ENCODE results near the gene CEP162.

CEP162 gene

GRCh38 chr6:84151669-84152068 is 75.8 kb downstream of the CEP162 start:
- Histone ChIP-seq H3K9me3 (no peaks in the 10 kb centered on the region), H3K36me3 (no peaks in the 10 kb centered on the region; the same call in 1 of the 2 replicates), H3K4me1 (no peaks in the 10 kb centered on the region), H3K4me3 (ENCODE audit: low read depth, low read length) (no peak overlapping the region), H3K27me3 (no peaks in the 10 kb centered on the region)
- no peak for TF ChIP-seq CTCF (IDR thresholded peaks at IDR 0.05; ENCODE audit: low read depth, low read length)
- DNase-seq: no peak

- TF ChIP-seq CTCF (IDR thresholded peaks at IDR 0.05; ENCODE audit: low read depth, low read length): no peak
Observed at GRCh38 chr6:84150705-84151104, 76.7 kb downstream of the CEP162 start.

GRCh38 chr6:84141521-84141920 is 85.9 kb downstream of the CEP162 start:
- Histone ChIP-seq H3K36me3 (peaks cover 3% of the 10 kb centered on the region; the same call in 1 of the 2 replicates), H3K4me3 (ENCODE audit: low read depth, low read length) (no peak overlapping the region), H3K4me1 (no peaks in the 10 kb centered on the region), H3K27me3 (no peaks in the 10 kb centered on the region), H3K9me3 (no peaks in the 10 kb centered on the region)
- DNase-seq: no peak
- TF ChIP-seq CTCF (IDR thresholded peaks at IDR 0.05; ENCODE audit: low read depth, low read length): no peak

More at GRCh38 chr6:84150705-84151104, 76.7 kb downstream of the CEP162 start:
- Histone ChIP-seq H3K9me3 (no peaks in the 10 kb centered on the region), H3K27me3 (no peaks in the 10 kb centered on the region), H3K36me3 (peaks cover 3% of the 10 kb centered on the region), H3K4me3 (ENCODE audit: low read depth, low read length) (no peak overlapping the region), H3K4me1 (no peaks in the 10 kb centered on the region)
- no peak for DNase-seq

- Histone ChIP-seq H3K36me3 (peaks cover 2% of the 10 kb centered on the region; the same call in 1 of the 2 replicates), H3K27me3 (no peaks in the 10 kb centered on the region), H3K4me3 (ENCODE audit: low read depth, low read length) (no peak overlapping the region), H3K9me3 (no peaks in the 10 kb centered on the region), H3K4me1 (no peaks in the 10 kb centered on the region)
- DNase-seq: no peak
- no peak for TF ChIP-seq CTCF (IDR thresholded peaks at IDR 0.05; ENCODE audit: low read depth, low read length)
Observed at GRCh38 chr6:84139311-84139710, 88.1 kb downstream of the CEP162 start.

GRCh38 chr6:84137989-84138575 is 89.4 kb downstream of the CEP162 start:
- no peaks in the 10 kb centered on the region for H3K9me3 ChIP-seq
- no peaks in the 10 kb centered on the region for H3K27me3 ChIP-seq
- no peaks in the 10 kb centered on the region for H3K4me1 ChIP-seq
- H3K4me3 ChIP-seq (ENCODE audit: low read depth, low read length): no peak overlapping the region
- TF ChIP-seq CTCF (IDR thresholded peaks at IDR 0.05; ENCODE audit: low read depth, low read length): no peak
- peaks cover 10% of the 10 kb centered on the region for H3K36me3 ChIP-seq
- DNase-seq: no peak

- H3K9me3 ChIP-seq: no peaks in the 10 kb centered on the region
Observed at GRCh38 chr6:84137051-84137375, 90.4 kb downstream of the CEP162 start.

More at GRCh38 chr6:84137051-84137375, 90.4 kb downstream of the CEP162 start:
- H3K4me1 ChIP-seq: no peaks in the 10 kb centered on the region
- DNase-seq: no peak
- no peak overlapping the region for H3K4me3 ChIP-seq (ENCODE audit: low read depth, low read length)
- peaks cover 10% of the 10 kb centered on the region for H3K36me3 ChIP-seq
- no peak for TF ChIP-seq CTCF (IDR thresholded peaks at IDR 0.05; ENCODE audit: low read depth, low read length)
- H3K27me3 ChIP-seq: no peaks in the 10 kb centered on the region

All from BE2C (cell line).